Rectal smooth muscle tissue (tissue), 1 donor: ENCODE data around the gene OTOF.

Experiments used
- H3K27ac ChIP-seq: one replicate; pipeline ENCODE4 v1.7.0; 2013; ENCODE audit warnings: low read depth, low read length, inconsistent platforms
- H3K27me3 ChIP-seq: one replicate; pipeline ENCODE4 v1.7.0; 2013; ENCODE audit warnings: low read length; ENCODE audit not compliant: control insufficient read depth, insufficient read depth
- H3K36me3 ChIP-seq: one replicate; pipeline ENCODE4 v1.7.0; 2013; ENCODE audit warnings: low read length; ENCODE audit not compliant: control insufficient read depth, insufficient read depth
- H3K4me1 ChIP-seq: one replicate; pipeline ENCODE4 v1.7.0; 2013; ENCODE audit warnings: low read length; ENCODE audit not compliant: control insufficient read depth, insufficient read depth
- H3K4me3 ChIP-seq: one replicate; pipeline ENCODE4 v1.7.0; 2013; ENCODE audit warnings: low read length
- H3K9ac ChIP-seq: one replicate; pipeline ENCODE4 v1.7.0; 2013; ENCODE audit warnings: low read length

The OTOF gene

DNA sequence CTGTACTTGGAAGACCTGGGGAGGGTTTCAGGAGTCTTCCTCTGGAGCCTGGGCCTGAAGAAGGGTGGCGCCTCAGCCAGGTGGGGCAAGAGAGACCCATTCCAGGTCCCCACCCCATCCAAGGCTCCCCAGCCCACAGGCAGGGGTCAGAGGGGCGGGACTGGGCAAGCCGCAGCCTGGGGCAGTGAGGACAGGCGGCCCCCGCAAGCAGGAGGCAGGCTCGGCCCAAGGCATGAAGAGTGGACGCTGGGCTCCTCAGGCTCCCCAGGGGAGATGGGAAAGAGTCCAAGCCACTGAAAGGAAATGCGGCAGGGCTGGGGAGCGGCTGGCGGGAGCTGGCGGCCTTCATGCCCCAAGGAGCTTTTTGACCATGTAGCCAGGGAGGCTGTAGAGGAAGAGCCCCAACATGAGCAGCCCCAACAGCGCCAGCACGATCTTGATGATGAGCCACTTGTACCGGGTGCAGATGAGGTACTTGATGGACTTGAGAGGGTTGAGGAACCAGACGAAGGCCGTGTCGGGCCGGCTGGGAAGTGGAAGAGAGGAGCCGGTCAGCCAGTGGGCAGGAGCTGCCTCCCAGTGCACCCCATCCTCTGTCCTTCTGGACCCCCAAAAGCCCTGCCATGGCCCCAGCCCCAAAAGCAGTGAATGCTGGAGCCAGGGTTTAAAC is 20.1 kb downstream of the OTOF start:
- Histone ChIP-seq H3K27me3 (no peaks in the 10 kb centered on the region), H3K36me3 (no peaks in the 10 kb centered on the region), H3K4me1 (no peaks in the 10 kb centered on the region), H3K9ac (no peak overlapping the region), H3K4me3 (no peak overlapping the region), H3K27ac (no peak overlapping the region)

GRCh38 chr2:26457251-26457666 is 20.7 kb downstream of the OTOF start:
- H3K27ac ChIP-seq, result no peak overlapping the region
- no peak overlapping the region for H3K9ac ChIP-seq
- H3K4me3 ChIP-seq, result no peak overlapping the region
- H3K4me1 ChIP-seq, result no peaks in the 10 kb centered on the region
- H3K36me3 ChIP-seq, result no peaks in the 10 kb centered on the region
- H3K27me3 ChIP-seq, result no peaks in the 10 kb centered on the region

- no peak overlapping the region for H3K4me3 ChIP-seq
- H3K4me1 ChIP-seq, result no peaks in the 10 kb centered on the region
- H3K9ac ChIP-seq, result no peak overlapping the region
- H3K27ac ChIP-seq, result no peak overlapping the region
- H3K36me3 ChIP-seq, result no peaks in the 10 kb centered on the region
- no peaks in the 10 kb centered on the region for H3K27me3 ChIP-seq
These were observed 21.3 kb downstream of the OTOF start for GRCh38 chr2:26456440-26457250.

DNA sequence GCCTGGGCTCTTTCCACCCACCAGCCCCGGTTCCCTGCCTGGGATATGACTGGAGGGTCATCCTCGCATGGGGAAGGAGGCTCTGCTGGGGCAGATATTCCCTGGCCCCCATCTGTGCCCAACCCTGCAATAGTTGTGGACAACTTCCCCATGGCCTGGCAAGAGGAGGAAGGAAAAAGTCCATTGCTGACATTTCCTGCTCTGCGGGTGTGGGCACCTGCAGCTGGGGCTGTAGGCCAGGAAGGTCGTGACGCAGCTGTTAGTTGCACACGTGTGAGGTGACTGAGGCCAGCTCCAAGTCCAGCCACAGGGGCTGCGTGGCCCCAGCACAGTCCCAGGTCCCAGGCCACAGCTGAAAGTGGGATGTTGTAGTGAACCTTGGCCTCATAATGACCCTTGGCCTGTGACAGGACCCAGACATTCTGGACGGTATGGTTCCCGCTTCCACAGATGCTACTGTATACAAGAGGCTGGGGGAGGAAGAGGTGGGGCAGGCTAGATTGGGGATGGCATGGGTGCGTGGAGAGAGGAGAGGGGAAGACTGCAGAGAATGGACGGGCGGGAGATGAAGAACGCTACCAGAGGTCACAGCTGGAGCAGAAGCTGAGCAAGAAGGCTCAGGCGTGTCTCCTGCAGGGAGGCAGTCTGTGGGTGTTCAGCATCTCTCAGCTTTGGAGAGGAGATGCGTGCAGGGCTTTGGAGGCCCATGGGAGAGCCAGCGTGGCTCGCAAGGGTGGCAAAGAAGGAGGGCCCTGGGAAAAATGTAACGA is 22.1 kb downstream of the OTOF start:
- Histone ChIP-seq H3K27ac (no peak overlapping the region), H3K4me1 (no peaks in the 10 kb centered on the region), H3K9ac (no peak overlapping the region), H3K36me3 (no peaks in the 10 kb centered on the region), H3K27me3 (no peaks in the 10 kb centered on the region), H3K4me3 (no peak overlapping the region)

- Histone ChIP-seq H3K27me3 (no peaks in the 10 kb centered on the region), H3K4me1 (no peaks in the 10 kb centered on the region), H3K27ac (no peak overlapping the region), H3K9ac (no peak overlapping the region), H3K36me3 (no peaks in the 10 kb centered on the region), H3K4me3 (no peak overlapping the region)
These were observed 22.8 kb downstream of the OTOF start for GRCh38 chr2:26455037-26455669.

DNA sequence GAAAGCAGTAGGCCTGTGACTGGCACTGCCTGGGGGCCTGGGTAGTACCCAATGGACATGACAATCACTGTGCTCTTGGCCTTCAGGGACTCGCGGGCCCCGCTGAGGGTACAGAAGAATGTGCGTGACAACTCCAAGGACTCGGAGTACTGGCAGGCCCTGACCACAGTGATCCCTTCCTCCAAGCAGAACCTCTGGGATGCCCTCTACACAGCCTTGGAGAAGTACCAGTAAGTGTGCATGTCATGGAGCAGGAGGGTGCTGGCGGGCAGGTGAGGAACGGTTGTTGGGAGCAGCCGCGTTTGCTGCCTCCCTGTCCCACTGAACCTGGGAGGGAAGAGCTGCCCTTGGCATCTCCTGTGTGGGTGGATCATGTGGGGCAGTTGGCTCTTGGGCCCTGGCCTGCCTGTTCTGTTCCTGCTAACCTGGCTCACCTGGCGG is 23.3 kb downstream of the OTOF start:
- Histone ChIP-seq H3K27ac (no peak overlapping the region), H3K4me1 (no peaks in the 10 kb centered on the region), H3K9ac (no peak overlapping the region), H3K27me3 (no peaks in the 10 kb centered on the region), H3K36me3 (no peaks in the 10 kb centered on the region), H3K4me3 (no peak overlapping the region)

GRCh38 chr2:26453421-26454329 is 24.2 kb downstream of the OTOF start:
- H3K36me3 ChIP-seq, result no peaks in the 10 kb centered on the region
- no peak overlapping the region for H3K4me3 ChIP-seq
- H3K9ac ChIP-seq, result no peak overlapping the region
- H3K4me1 ChIP-seq, result no peaks in the 10 kb centered on the region
- no peak overlapping the region for H3K27ac ChIP-seq
- no peaks in the 10 kb centered on the region for H3K27me3 ChIP-seq

- Histone ChIP-seq H3K27me3 (no peaks in the 10 kb centered on the region), H3K4me1 (no peaks in the 10 kb centered on the region), H3K4me3 (no peak overlapping the region), H3K27ac (no peak overlapping the region), H3K36me3 (no peaks in the 10 kb centered on the region), H3K9ac (no peak overlapping the region)
These were observed 26.2 kb downstream of the OTOF start for GRCh38 chr2:26451700-26452099.

GRCh38 chr2:26450031-26450635 is 27.8 kb downstream of the OTOF start:
- H3K4me3 ChIP-seq, result no peak overlapping the region
- H3K36me3 ChIP-seq, result no peaks in the 10 kb centered on the region
- no peaks in the 10 kb centered on the region for H3K4me1 ChIP-seq
- H3K27me3 ChIP-seq, result no peaks in the 10 kb centered on the region
- H3K27ac ChIP-seq, result no peak overlapping the region
- no peak overlapping the region for H3K9ac ChIP-seq

GRCh38 chr2:26449278-26450030 is 28.5 kb downstream of the OTOF start:
- Histone ChIP-seq H3K4me1 (no peaks in the 10 kb centered on the region), H3K9ac (no peak overlapping the region), H3K27ac (no peak overlapping the region), H3K4me3 (no peak overlapping the region), H3K27me3 (no peaks in the 10 kb centered on the region), H3K36me3 (no peaks in the 10 kb centered on the region)

DNA sequence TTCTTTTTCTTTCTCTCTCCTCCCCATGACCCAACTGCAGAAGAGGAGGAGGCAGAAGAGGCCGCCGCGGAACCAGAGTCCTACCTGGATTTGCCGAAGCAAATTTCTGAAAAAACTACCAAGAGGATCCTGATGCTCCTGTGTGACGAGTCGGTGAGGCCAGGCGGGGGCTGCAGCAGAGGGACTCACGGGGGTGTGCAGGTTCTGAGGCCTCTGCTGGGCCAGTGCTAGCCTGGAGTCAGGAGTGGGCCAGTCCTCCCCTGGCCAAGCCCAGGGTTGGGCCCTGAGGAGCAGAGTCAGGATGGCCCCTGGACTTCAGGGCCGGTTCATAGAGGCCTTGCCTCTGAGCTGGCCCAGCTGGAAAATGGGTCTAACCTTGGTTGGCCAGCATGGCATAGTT is 29.3 kb downstream of the OTOF start:
- H3K27me3 ChIP-seq, result no peaks in the 10 kb centered on the region
- no peak overlapping the region for H3K4me3 ChIP-seq
- H3K36me3 ChIP-seq, result no peaks in the 10 kb centered on the region
- H3K9ac ChIP-seq, result no peak overlapping the region
- no peak overlapping the region for H3K27ac ChIP-seq
- no peaks in the 10 kb centered on the region for H3K4me1 ChIP-seq
